NCI-H187 treated with DMSO at 0.1 percent for 48 hours (cell line): Measurements from ENCODE around the gene COL1A2.

ENCODE experiments used
- DNase-seq: peaks from one replicate; lab custom pipeline; 2025; lab: John Stamatoyannopoulos, UW

Gene COL1A2

GRCh38 chr7:94384315-94384714 is 10.4 kb upstream of the COL1A2 start:
- no peak for DNase-seq

- DNase-seq: no peak
These were observed 8.3 kb upstream of the COL1A2 start for GRCh38 chr7:94386416-94386815.

GRCh38 chr7:94388540-94388939 is 6.2 kb upstream of the COL1A2 start:
- DNase-seq: no peak

DNA sequence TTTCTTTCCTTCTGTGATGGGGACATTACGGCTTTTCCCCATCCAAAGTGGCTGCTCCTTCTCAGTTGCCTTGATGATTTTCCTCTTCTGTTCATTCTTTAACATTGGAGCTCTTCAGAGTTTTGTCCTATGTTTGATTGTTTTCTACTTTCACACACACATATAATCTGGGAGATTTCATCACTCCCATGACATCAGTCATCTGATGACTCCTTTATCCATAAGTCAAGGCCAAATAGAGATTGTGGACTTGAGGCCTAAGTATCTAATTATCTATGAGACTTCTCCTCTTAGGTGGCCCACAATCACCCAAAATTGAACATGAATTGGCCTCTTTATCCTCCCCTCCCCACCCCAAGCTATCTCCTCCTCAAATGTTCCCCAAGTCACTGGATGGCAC is 5.3 kb upstream of the COL1A2 start:
- DNase-seq: no peak

DNA sequence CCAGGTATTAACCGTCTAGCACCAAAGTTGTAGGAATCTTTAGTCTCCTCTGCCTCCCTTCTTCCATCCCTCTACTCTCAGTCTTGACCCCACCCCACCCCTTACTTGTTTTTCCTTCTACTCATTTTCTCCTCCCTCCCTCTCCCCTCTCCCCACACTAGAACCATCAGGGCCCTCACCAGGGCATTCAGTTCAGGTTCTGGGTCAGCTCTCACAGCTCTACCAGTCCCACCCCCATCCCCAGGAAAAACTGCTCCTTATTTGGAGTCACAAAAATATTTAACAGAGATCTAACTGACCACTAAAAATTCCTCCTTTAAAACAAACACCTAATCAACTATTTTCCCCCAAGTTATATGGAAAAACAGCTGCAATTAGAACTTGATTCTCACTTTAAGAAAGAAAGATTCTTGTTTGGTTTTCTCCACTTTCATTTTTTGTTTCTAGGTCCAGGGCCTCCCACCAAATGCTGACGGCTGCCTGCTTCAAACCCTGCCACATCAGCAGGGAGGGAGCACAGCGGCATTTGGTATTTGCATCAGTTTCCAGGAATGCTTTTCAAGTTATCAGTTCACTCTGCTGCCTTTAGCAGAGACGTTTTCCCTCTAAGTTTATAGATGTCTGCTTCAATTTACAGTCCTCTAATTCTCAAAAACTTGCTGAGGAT is 2.8 kb upstream of the COL1A2 start:
- no peak for DNase-seq

DNA sequence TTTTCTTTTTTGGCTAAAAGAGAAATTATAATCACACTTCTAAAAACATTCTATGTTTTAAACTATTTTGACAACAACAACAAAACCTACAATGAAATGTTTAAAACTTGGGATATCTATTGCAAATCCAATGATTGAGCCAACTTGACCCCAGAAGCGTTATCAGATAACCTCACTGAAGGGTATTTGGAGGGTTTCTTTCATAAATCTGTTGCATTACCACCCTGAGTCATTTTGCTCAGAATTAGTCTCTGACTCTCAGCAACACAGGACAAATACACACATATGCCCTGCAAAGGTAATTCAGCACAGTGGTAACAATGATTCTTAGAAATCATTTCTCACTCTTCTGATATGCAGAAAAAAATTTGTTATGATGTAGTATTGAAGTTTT is 2.3 kb upstream of the COL1A2 start:
- no peak for DNase-seq

DNA sequence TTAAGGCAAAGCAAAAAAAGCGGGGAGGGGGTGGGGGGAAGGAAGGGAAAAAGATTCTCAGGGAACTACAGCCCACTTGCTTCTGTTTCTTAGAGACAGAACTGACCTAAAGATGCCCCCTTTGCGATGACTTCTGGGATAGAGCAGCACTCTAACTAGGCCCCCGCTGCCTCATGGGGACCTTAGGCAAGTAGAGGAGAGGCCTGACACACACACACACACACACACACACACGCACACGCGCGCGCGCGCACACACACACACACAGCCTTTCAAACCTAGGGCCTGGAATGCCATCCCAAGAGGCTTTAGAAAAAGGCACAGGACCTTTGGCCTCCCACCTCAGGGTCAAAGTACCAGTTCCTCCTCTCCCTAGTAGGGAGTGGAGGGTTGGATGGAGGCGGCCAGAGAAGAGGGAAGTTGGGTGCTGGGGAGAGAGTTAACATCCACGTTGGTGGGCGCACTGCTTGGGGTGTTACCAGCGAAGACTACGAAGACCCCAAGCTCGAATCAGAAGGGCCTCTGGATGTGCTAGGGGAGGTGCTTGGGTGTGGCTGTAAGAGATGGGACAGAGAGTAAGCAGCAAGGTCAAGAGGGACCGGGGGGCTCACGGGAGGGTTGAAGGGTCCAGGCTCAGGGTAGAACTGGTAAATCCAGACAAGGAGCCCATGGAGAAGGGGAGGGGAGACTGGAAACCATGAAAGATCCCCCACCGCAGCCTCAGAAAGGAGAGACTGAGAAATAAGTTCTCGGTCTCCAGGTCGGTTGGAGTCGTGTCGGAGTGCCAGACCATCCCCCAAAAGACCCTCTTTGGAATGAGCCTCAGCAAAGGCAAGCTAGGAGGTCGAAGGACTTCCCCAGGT is 1.2 kb upstream of the COL1A2 start:
- DNase-seq: no peak

DNA sequence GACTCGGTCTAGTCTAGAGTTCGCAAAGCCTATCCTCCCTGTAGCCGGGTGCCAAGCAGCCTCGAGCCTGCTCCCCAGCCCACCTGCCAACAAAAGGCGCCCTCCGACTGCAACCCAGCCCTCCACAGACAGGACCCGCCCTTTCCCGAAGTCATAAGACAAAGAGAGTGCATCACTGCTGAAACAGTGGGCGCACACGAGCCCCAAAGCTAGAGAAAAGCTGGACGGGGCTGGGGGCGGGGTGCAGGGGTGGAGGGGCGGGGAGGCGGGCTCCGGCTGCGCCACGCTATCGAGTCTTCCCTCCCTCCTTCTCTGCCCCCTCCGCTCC is 622 bp upstream of the COL1A2 start:
- no peak for DNase-seq

- DNase-seq: peak; percentile 8
These were observed 694 bp downstream of the COL1A2 start for GRCh38 chr7:94395141-94396036.

DNA sequence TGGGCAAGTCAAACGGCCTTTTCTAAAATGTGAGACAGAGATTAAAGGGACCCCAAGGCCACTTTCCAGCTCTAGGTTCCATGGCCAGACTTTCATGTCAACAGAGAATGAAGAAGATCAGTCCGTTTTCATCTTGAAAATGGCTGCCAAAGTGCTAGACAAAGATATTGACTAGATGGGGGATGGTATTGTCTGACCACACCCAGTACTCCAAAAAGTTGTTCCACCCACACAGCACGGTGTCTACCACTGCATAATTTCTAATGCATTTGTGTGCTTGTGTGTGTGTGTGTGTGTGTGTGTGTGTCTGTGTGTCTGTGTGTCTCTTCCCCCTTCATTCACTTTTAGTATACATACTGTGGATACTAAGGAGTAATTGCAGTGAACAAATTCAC is 1.3 kb downstream of the COL1A2 start:
- DNase-seq: no peak

DNA sequence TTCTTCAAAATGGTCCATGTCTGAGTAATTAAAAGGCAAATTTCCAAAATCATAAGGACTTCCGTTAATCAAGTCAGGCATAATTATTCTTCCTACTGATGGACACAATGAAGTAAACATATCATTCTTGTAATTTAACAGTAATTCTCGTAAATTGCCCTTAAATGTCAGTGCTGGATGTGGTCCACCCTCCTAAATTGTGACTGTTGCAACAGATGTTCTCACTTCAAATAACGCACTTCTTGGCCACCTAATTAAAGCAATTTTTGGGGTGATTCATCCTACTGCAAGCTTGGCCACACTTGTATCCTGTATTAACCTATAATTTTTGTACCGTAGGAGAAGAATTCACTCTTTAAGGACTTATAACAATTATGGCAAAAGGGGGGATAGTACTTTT is 1.9 kb downstream of the COL1A2 start:
- DNase-seq: no peak

DNA sequence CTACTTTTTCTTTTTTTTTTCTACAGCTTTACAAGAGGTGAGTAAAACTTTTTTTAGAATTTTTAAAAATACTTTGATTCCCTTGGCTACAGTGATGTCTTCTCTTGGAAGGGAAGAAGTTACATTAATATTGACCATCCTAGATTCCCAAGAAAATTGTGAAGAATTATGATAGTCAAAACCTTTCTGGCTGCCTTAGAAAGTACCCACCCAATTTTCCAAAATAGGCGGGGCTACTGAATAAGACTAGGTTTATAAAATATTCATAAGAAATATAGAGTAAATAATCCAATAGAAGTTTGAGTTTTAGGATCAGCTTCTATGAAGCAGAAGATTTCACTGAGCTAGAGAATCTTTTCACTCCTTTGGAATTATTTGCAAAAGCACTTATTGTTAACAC is 3.0 kb downstream of the COL1A2 start:
- no peak for DNase-seq

- DNase-seq: no peak
These were observed 4.1 kb downstream of the COL1A2 start for GRCh38 chr7:94398841-94399240.

DNA sequence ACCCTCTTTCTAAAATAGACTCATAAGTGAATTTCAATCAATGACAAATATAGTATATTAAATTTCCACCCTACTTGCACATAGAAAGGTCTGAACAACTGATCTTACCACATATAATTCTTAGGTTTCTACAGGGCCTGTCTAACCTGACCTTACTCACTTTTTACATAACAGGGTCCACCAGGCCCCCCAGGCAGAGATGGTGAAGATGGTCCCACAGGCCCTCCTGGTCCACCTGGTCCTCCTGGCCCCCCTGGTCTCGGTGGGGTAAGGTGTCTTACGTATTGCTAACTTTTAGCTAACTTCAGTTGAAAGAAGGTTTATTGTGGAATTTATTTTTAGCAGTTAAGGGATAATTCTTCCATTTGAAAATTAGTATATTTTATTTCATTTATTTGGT is 5.3 kb downstream of the COL1A2 start:
- no peak for DNase-seq

GRCh38 chr7:94400643-94401427 is 6.1 kb downstream of the COL1A2 start:
- DNase-seq: no peak

GRCh38 chr7:94401428-94401814 is 6.7 kb downstream of the COL1A2 start:
- no peak for DNase-seq

DNA sequence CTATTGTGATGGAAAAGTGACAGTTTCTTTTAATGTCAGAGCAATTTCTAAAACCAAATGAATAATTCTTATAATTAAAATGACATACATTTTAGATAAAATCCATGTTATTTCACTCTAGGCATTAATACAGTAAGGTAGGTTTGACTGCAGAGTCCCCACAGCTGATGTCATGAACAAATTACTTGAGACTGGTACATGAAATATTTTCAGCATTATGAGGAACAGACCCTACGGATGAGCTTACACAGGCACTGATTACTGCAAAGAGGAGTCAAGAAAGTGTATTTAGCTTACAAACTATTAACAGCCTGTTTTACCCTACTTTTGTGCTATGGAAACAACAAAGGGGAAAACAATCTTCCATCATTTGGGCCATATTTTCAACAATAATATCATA is 8.9 kb downstream of the COL1A2 start:
- DNase-seq: no peak

DNA sequence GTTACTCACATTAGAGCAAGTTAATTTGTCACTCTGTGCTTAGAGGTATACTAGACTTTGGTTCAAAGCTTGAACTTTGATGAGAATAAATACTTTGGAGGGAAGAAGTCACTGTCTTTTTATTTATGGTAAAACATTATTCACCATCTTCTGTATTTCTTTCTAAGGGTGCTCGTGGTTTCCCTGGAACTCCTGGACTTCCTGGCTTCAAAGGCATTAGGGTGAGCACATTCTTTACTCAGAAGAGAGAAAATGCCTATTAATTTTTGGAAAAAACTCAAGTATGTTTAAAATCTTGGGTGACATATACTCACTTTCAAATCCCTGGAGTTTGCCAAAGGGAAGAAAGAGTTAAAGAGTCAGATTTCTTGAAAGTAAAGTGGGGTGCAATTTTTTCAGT is 10.8 kb downstream of the COL1A2 start:
- no peak for DNase-seq

- DNase-seq: no peak
These were observed 12.0 kb downstream of the COL1A2 start for GRCh38 chr7:94406696-94407095.

DNA sequence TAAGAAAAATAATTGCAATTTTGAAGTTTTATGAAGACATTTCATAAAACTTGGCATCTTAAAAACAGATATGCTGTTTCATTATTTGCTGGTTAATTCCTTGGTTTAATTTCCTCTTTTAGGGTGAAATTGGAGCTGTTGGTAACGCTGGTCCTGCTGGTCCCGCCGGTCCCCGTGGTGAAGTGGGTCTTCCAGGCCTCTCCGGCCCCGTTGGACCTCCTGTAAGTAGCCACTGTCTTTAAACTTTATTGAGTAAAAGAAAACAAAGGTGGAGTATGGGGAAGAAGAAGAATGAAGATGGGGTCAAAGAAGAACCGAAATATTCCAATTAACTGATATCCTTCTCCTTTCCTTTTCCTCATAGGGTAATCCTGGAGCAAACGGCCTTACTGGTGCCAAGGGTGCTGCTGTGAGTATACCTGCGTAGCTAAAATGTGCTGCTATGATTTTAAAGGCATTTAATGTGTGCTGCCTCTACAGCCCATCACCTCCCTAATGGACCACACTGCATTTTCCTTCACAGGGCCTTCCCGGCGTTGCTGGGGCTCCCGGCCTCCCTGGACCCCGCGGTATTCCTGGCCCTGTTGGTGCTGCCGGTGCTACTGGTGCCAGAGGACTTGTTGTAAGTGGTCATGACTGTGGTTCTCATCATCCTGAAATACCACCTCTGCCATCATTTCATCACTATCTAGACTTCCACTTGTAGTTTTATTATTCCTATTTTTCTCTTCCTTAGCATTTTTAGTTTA is 14.7 kb downstream of the COL1A2 start:
- no peak for DNase-seq
